Vagina (tissue), 2 donors: ENCODE data around the gene FSIP1.

Source experiments
- POLR2A ChIP-seq, 2 donors: fragments of 450-650 bp; IDR thresholded peaks; one replicate each; pipeline ENCODE4 v1.6.1; 2017; ENCODE audit warnings: antibody characterized with exemption in 2 of 2, mild to moderate bottlenecking in 2 of 2, moderate library complexity in 2 of 2
- POLR2AphosphoS5 ChIP-seq, 2 donors: sonication (generic); formaldehyde crosslinking; IDR thresholded peaks; one replicate each; pipeline ENCODE4 v1.9.0; 2017; ENCODE audit warnings: antibody characterized with exemption in 2 of 2, mild to moderate bottlenecking in 2 of 2, low read depth in 1 of 2; ENCODE audit not compliant: insufficient read depth in 1 of 2
- TF ChIP-seq, protein P1 (sequence below), 3 experiments: fragments of 450-650 bp in 2 of 3; fragments of 200-600 bp in 1 of 3; sonication (generic) in 1 of 3; IDR thresholded peaks; one replicate each; pipeline ENCODE4 v1.5.1; 2017 to 2019; ENCODE audit warnings: antibody characterized with exemption in 3 of 3, mild to moderate bottlenecking in 2 of 3, moderate library complexity in 2 of 3

GRCh38 chr15:39668457-39668856, 114.2 kb downstream of the FSIP1 start:
- TF ChIP-seq POLR2AphosphoS5 (IDR thresholded peaks at IDR 0.05; ENCODE audit: insufficient read depth in 1 of 2, low read depth in 1 of 2) (no peak), POLR2A (IDR thresholded peaks at IDR 0.05) (no peak)
- TF ChIP-seq, protein P1, sequence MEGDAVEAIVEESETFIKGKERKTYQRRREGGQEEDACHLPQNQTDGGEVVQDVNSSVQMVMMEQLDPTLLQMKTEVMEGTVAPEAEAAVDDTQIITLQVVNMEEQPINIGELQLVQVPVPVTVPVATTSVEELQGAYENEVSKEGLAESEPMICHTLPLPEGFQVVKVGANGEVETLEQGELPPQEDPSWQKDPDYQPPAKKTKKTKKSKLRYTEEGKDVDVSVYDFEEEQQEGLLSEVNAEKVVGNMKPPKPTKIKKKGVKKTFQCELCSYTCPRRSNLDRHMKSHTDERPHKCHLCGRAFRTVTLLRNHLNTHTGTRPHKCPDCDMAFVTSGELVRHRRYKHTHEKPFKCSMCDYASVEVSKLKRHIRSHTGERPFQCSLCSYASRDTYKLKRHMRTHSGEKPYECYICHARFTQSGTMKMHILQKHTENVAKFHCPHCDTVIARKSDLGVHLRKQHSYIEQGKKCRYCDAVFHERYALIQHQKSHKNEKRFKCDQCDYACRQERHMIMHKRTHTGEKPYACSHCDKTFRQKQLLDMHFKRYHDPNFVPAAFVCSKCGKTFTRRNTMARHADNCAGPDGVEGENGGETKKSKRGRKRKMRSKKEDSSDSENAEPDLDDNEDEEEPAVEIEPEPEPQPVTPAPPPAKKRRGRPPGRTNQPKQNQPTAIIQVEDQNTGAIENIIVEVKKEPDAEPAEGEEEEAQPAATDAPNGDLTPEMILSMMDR (IDR thresholded peaks at IDR 0.05) = no peak
